Fibroblast of lung (primary cell): ENCODE measurements around the gene GRK5.

Experiments
- EZH2 ChIP-seq: IDR thresholded peaks from 2 replicates; pipeline ENCODE4 v1.5.1; 2012; ENCODE audit warnings: low read length, control low read depth, mild to moderate bottlenecking; ENCODE audit errors: missing control alignments
- TF ChIP-seq, protein P1 (sequence below), 2 donors: IDR thresholded peaks in 1 of 2; conservative IDR thresholded peaks in 1 of 2; 1 replicate in 1 of 2; 2 replicates in 1 of 2; pipeline ENCODE4 v1.5.1; 2011 to 2012; ENCODE audit warnings: low read length in 2 of 2, control low read depth in 1 of 2, inconsistent platforms in 1 of 2, low read depth in 1 of 2, mild to moderate bottlenecking in 1 of 2

DNA sequence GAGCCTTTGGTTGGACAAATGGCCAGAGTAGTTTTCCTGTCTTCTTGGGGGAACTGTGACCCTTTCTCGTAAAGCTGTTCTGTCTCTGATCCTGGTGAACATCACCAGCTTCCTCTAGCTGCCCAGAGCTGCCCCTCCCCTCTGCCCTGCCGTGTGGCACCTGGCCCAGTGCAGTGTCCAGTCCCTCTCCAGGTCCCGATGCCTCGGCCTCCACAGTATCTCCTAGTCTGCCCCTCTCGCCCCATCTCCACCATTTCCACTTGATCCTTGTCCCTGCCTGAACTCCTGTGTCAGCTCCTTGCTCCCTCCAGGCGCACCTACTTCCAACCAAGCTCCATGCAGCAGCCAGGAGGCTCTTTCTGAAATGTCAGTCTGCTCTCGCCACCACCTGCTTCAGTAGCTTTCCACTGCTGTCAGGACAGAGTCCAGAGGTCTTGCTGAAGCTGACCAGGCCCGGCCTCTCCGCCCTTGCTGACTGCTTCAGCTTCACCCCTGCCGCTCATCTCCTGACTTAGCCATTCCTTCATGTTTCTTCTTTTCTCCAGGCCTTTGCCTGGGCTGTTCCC, 133.6 kb downstream of the GRK5 start:
- TF ChIP-seq, protein P1, sequence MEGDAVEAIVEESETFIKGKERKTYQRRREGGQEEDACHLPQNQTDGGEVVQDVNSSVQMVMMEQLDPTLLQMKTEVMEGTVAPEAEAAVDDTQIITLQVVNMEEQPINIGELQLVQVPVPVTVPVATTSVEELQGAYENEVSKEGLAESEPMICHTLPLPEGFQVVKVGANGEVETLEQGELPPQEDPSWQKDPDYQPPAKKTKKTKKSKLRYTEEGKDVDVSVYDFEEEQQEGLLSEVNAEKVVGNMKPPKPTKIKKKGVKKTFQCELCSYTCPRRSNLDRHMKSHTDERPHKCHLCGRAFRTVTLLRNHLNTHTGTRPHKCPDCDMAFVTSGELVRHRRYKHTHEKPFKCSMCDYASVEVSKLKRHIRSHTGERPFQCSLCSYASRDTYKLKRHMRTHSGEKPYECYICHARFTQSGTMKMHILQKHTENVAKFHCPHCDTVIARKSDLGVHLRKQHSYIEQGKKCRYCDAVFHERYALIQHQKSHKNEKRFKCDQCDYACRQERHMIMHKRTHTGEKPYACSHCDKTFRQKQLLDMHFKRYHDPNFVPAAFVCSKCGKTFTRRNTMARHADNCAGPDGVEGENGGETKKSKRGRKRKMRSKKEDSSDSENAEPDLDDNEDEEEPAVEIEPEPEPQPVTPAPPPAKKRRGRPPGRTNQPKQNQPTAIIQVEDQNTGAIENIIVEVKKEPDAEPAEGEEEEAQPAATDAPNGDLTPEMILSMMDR (conservative IDR thresholded peaks at IDR 0.05 in 1 of 2, IDR thresholded peaks at IDR 0.05 in 1 of 2; ENCODE audit: low read depth in 1 of 2, low read length in 2 of 2) = no peak
- TF ChIP-seq EZH2 = no peak
